ENCODE results near the gene LRMDA.

DNA sequence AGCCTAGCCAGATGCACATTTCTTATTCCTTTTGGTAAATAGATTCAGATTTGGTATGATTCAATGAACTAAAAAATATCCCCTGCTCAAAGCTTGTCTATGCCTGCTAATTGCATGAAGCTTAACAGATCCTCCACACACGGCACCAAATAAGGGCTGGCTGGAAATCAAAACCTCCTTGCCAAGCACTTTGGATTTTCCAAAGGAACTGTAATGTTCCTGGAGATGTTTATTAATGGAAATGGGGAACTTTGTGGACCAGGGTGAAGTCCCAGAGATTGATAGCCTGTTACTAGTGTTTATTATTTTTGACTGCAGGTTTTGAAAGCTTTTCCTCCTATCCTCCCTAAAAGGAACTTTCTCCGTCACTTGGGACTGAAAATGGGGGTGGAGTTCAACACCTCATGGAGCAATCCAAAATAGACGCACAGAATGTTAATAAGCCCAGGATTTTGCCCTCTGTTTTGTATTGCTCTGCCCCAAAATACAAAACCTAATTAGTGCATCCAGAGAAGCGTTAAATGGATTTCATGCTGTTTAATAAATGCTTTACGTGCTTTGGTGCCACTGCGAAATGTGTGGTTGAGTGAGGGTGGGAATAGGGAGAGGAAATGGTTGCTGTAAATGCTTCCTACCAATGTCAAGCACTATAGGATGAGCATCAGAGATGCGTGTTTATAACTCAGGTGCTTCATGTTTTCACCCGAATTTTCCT, 1027.7 kb downstream of the LRMDA start:
- TF ChIP-seq, protein P1, sequence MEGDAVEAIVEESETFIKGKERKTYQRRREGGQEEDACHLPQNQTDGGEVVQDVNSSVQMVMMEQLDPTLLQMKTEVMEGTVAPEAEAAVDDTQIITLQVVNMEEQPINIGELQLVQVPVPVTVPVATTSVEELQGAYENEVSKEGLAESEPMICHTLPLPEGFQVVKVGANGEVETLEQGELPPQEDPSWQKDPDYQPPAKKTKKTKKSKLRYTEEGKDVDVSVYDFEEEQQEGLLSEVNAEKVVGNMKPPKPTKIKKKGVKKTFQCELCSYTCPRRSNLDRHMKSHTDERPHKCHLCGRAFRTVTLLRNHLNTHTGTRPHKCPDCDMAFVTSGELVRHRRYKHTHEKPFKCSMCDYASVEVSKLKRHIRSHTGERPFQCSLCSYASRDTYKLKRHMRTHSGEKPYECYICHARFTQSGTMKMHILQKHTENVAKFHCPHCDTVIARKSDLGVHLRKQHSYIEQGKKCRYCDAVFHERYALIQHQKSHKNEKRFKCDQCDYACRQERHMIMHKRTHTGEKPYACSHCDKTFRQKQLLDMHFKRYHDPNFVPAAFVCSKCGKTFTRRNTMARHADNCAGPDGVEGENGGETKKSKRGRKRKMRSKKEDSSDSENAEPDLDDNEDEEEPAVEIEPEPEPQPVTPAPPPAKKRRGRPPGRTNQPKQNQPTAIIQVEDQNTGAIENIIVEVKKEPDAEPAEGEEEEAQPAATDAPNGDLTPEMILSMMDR (tag by site-specific recombination; IDR thresholded peaks at IDR 0.05), result no peak
- TF ChIP-seq, protein P2, sequence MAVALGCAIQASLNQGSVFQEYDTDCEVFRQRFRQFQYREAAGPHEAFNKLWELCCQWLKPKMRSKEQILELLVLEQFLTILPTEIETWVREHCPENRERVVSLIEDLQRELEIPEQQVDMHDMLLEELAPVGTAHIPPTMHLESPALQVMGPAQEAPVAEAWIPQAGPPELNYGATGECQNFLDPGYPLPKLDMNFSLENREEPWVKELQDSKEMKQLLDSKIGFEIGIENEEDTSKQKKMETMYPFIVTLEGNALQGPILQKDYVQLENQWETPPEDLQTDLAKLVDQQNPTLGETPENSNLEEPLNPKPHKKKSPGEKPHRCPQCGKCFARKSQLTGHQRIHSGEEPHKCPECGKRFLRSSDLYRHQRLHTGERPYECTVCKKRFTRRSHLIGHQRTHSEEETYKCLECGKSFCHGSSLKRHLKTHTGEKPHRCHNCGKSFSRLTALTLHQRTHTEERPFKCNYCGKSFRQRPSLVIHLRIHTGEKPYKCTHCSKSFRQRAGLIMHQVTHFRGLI (tag by site-specific recombination; IDR thresholded peaks at IDR 0.05), result no peak
- TF ChIP-seq, protein P3, sequence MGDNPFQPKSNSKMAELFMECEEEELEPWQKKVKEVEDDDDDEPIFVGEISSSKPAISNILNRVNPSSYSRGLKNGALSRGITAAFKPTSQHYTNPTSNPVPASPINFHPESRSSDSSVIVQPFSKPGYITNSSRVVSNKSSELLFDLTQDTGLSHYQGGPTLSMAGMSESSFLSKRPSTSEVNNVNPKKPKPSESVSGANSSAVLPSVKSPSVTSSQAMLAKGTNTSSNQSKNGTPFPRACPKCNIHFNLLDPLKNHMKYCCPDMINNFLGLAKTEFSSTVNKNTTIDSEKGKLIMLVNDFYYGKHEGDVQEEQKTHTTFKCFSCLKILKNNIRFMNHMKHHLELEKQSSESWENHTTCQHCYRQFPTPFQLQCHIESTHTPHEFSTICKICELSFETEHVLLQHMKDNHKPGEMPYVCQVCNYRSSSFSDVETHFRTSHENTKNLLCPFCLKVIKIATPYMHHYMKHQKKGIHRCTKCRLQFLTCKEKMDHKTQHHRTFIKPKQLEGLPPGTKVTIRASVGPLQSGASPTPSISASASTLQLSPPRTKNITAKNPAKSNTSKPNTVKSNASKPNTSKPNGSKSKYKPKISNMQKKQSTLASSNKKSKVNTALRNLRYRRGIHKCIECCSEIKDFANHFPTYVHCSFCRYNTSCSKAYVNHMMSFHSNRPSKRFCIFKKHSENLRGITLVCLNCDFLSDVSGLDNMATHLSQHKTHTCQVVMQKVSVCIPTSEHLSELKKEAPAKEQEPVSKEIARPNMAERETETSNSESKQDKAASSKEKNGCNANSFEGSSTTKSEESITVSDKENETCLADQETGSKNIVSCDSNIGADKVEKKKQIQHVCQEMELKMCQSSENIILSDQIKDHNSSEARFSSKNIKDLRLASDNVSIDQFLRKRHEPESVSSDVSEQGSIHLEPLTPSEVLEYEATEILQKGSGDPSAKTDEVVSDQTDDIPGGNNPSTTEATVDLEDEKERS (tag by site-specific recombination; IDR thresholded peaks at IDR 0.05), result no peak
- TF ChIP-seq ZNF175 (tag by site-specific recombination; IDR thresholded peaks at IDR 0.05), result no peak
- no peak for TF ChIP-seq ZBTB1 (tag by site-specific recombination; IDR thresholded peaks at IDR 0.05)
- no peak for TF ChIP-seq GLI4 (tag by site-specific recombination; IDR thresholded peaks at IDR 0.05)
- TF ChIP-seq MYNN (tag by site-specific recombination; IDR thresholded peaks at IDR 0.05; ENCODE audit: borderline replicate concordance), result no peak
- no peak for TF ChIP-seq ZNF274 (IDR thresholded peaks at IDR 0.05; ENCODE audit: low read length)
- no peak for TF ChIP-seq ZNF274 (tag by site-specific recombination; IDR thresholded peaks at IDR 0.05; ENCODE audit: borderline replicate concordance)
- no peak for TF ChIP-seq ZNF24 (tag by site-specific recombination; IDR thresholded peaks at IDR 0.05)
- TF ChIP-seq MEIS1 (CRISPR knock-in tag; IDR thresholded peaks at IDR 0.05; ENCODE audit: borderline replicate concordance), result no peak
- TF ChIP-seq, protein P4, sequence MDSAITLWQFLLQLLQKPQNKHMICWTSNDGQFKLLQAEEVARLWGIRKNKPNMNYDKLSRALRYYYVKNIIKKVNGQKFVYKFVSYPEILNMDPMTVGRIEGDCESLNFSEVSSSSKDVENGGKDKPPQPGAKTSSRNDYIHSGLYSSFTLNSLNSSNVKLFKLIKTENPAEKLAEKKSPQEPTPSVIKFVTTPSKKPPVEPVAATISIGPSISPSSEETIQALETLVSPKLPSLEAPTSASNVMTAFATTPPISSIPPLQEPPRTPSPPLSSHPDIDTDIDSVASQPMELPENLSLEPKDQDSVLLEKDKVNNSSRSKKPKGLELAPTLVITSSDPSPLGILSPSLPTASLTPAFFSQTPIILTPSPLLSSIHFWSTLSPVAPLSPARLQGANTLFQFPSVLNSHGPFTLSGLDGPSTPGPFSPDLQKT (IDR thresholded peaks at IDR 0.05; ENCODE audit: borderline replicate concordance, low read depth, low read length), result no peak
- no peak for TF ChIP-seq ZNF2 (tag by site-specific recombination; IDR thresholded peaks at IDR 0.05)
- no peak for TF ChIP-seq ZFP3 (tag by site-specific recombination; IDR thresholded peaks at IDR 0.05; ENCODE audit: low read depth)
- TF ChIP-seq YY2 (tag by site-specific recombination; IDR thresholded peaks at IDR 0.05), result no peak
